ENCODE data around the gene U2SURP. TPM values are rescaled to one million over a fixed set of nuclear protein-coding genes. Genes with fewer than 3 reads are reported as not detected.

Gene U2SURP
- total and polyA plus RNA-seq, 2 donors (not counting 1 experiment from before 2014, with no cell fraction given): 39.1 to 44.8 TPM

- DNase-seq (ENCODE audit: low read depth in 2 of 2): no peak
- no peak overlapping the region for H3K9ac ChIP-seq (ENCODE audit: insufficient read depth, low read length)
- H3K4me3 ChIP-seq (replicated peaks in 1 of 4; ENCODE audit: control extremely low read depth in 1 of 4, insufficient read depth in 1 of 4, low read depth in 3 of 4, low read length in 4 of 4): no peak overlapping the region
- no peak overlapping the region for H3K27ac ChIP-seq (ENCODE audit: insufficient read depth, low read length)
- peaks cover 3% of the 10 kb centered on the region for H3K4me1 ChIP-seq (ENCODE audit: control insufficient read depth, extremely low read depth, insufficient read depth, low read length)
- no peaks in the 10 kb centered on the region for H3K79me2 ChIP-seq (ENCODE audit: control insufficient read depth, insufficient read depth, low read length)
- no peaks in the 10 kb centered on the region for H3K36me3 ChIP-seq (ENCODE audit: control insufficient read depth, insufficient read depth, low read length)
- no peaks in the 10 kb centered on the region for H3K9me3 ChIP-seq (ENCODE audit: control insufficient read depth, insufficient read depth, low read depth, low read length)
- no peak overlapping the region for H3K4me2 ChIP-seq (ENCODE audit: extremely low read depth, insufficient read depth, low read length)
- TF ChIP-seq EZH2 (IDR thresholded peaks at IDR 0.05; ENCODE audit: low read length, missing control alignments): no peak
- TF ChIP-seq, protein P1, sequence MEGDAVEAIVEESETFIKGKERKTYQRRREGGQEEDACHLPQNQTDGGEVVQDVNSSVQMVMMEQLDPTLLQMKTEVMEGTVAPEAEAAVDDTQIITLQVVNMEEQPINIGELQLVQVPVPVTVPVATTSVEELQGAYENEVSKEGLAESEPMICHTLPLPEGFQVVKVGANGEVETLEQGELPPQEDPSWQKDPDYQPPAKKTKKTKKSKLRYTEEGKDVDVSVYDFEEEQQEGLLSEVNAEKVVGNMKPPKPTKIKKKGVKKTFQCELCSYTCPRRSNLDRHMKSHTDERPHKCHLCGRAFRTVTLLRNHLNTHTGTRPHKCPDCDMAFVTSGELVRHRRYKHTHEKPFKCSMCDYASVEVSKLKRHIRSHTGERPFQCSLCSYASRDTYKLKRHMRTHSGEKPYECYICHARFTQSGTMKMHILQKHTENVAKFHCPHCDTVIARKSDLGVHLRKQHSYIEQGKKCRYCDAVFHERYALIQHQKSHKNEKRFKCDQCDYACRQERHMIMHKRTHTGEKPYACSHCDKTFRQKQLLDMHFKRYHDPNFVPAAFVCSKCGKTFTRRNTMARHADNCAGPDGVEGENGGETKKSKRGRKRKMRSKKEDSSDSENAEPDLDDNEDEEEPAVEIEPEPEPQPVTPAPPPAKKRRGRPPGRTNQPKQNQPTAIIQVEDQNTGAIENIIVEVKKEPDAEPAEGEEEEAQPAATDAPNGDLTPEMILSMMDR (conservative IDR thresholded peaks at IDR 0.05 in 1 of 2, IDR thresholded peaks at IDR 0.05 in 1 of 2; ENCODE audit: low read depth in 1 of 2, low read length in 2 of 2): no peak
- H3K27me3 ChIP-seq (ENCODE audit: control insufficient read depth, insufficient read depth, low read length): no peaks in the 10 kb centered on the region
- no peak overlapping the region for H2AFZ ChIP-seq (ENCODE audit: low read length)
- H4K20me1 ChIP-seq (ENCODE audit: control insufficient read depth, extremely low read depth, insufficient read depth, low read length): no peaks in the 10 kb centered on the region
Observed at GRCh38 chr3:142972092-142972753, 29.1 kb upstream of the U2SURP start.

DNA sequence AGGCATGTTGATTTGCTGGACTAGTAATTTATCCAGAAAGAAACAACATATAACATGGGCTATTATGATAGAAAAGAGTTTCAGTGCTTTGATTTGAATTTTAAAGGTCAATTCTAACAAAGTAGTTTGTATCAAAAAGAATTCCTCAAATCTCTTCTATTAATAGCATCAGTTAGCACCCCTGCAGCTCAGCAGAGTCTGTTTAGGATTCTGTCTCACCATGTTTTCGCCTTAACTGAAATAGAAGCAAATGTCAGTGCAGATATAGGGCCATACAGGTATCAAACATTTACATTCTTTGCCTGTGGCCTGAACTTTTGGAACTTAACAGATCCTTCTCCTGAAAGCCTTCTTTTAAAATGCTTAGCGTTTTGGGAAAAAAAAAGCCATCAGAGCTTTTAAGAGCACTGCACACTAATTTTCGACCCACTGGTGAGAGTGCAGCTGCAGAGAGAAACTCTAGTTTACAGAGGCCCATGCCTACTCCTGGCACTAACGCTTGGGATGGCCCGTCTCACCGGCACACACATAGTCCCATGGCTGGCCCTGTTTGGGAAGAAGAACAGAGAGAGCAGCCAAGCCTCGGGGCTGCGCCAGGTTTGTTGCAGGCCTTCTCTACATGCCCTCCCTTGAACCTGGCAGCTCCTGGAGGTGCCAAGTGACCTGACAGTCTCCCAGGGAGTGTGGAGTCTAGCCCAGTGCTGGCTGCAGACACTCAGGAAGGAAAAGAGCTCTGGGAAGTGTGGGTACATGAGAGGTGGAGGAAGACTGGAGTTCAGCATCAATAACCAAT is 28.0 kb upstream of the U2SURP start:
- no peaks in the 10 kb centered on the region for H3K79me2 ChIP-seq (ENCODE audit: control insufficient read depth, insufficient read depth, low read length)
- H3K4me1 ChIP-seq (ENCODE audit: control insufficient read depth, extremely low read depth, insufficient read depth, low read length): peaks cover 3% of the 10 kb centered on the region
- H2AFZ ChIP-seq (ENCODE audit: low read length): no peak overlapping the region
- no peaks in the 10 kb centered on the region for H3K9me3 ChIP-seq (ENCODE audit: control insufficient read depth, insufficient read depth, low read depth, low read length)
- H3K4me3 ChIP-seq (replicated peaks in 1 of 4; ENCODE audit: control extremely low read depth in 1 of 4, insufficient read depth in 1 of 4, low read depth in 3 of 4, low read length in 4 of 4): no peak overlapping the region
- no peak overlapping the region for H3K9ac ChIP-seq (ENCODE audit: insufficient read depth, low read length)
- no peaks in the 10 kb centered on the region for H4K20me1 ChIP-seq (ENCODE audit: control insufficient read depth, extremely low read depth, insufficient read depth, low read length)
- H3K27me3 ChIP-seq (ENCODE audit: control insufficient read depth, insufficient read depth, low read length): no peaks in the 10 kb centered on the region
- no peak overlapping the region for H3K4me2 ChIP-seq (ENCODE audit: extremely low read depth, insufficient read depth, low read length)
- DNase-seq (ENCODE audit: low read depth in 2 of 2): no peak
- no peak for TF ChIP-seq EZH2 (IDR thresholded peaks at IDR 0.05; ENCODE audit: low read length, missing control alignments)
- TF ChIP-seq, protein P1 (conservative IDR thresholded peaks at IDR 0.05 in 1 of 2, IDR thresholded peaks at IDR 0.05 in 1 of 2; ENCODE audit: low read depth in 1 of 2, low read length in 2 of 2): no peak
- H3K27ac ChIP-seq (ENCODE audit: insufficient read depth, low read length): no peak overlapping the region
- H3K36me3 ChIP-seq (ENCODE audit: control insufficient read depth, insufficient read depth, low read length): no peaks in the 10 kb centered on the region

GRCh38 chr3:142975316-142975995 is 25.9 kb upstream of the U2SURP start:
- no peak for DNase-seq (ENCODE audit: low read depth in 2 of 2)
- H3K79me2 ChIP-seq (ENCODE audit: control insufficient read depth, insufficient read depth, low read length): no peaks in the 10 kb centered on the region
- H3K27me3 ChIP-seq (ENCODE audit: control insufficient read depth, insufficient read depth, low read length): no peaks in the 10 kb centered on the region
- no peaks in the 10 kb centered on the region for H3K9me3 ChIP-seq (ENCODE audit: control insufficient read depth, insufficient read depth, low read depth, low read length)
- H4K20me1 ChIP-seq (ENCODE audit: control insufficient read depth, extremely low read depth, insufficient read depth, low read length): no peaks in the 10 kb centered on the region
- H3K4me2 ChIP-seq (ENCODE audit: extremely low read depth, insufficient read depth, low read length): no peak overlapping the region
- H3K4me3 ChIP-seq (replicated peaks in 1 of 4; ENCODE audit: control extremely low read depth in 1 of 4, insufficient read depth in 1 of 4, low read depth in 3 of 4, low read length in 4 of 4): no peak overlapping the region
- H3K36me3 ChIP-seq (ENCODE audit: control insufficient read depth, insufficient read depth, low read length): no peaks in the 10 kb centered on the region
- no peak overlapping the region for H3K9ac ChIP-seq (ENCODE audit: insufficient read depth, low read length)
- TF ChIP-seq, protein P1 (conservative IDR thresholded peaks at IDR 0.05 in 1 of 2, IDR thresholded peaks at IDR 0.05 in 1 of 2; ENCODE audit: low read depth in 1 of 2, low read length in 2 of 2): no peak
- no peak for TF ChIP-seq EZH2 (IDR thresholded peaks at IDR 0.05; ENCODE audit: low read length, missing control alignments)
- H2AFZ ChIP-seq (ENCODE audit: low read length): no peak overlapping the region
- H3K4me1 ChIP-seq (ENCODE audit: control insufficient read depth, extremely low read depth, insufficient read depth, low read length): peaks cover 3% of the 10 kb centered on the region
- H3K27ac ChIP-seq (ENCODE audit: insufficient read depth, low read length): no peak overlapping the region

Data from fibroblast of lung (primary cell).